IMR-90 (cell line): Measurements from ENCODE around the gene RIMS4. TPM values are rescaled to one million over a fixed set of nuclear protein-coding genes. Genes with fewer than 3 reads are reported as not detected.

Experiments used
- ATAC-seq: fragments of 200-7000 bp; cut with Tn5 transposase; 2 replicates; pipeline ENCODE4 v1.9.1; 2020; ENCODE audit warnings: low read depth, mild to moderate bottlenecking, moderate library complexity
- BruUV-seq: library from RNA; stranded (reverse); fragments of 400-500 nt; replicated peaks from 2 replicates; lab custom pipeline; 2021; lab: Mats Ljungman, UMichigan
- CTCF ChIA-PET: fragments of 300-600 bp; formaldehyde crosslinking; extraction: SDS; loops from one replicate; lab custom pipeline; 2021; ENCODE audit warnings: antibody characterized with exemption; lab: Yijun Ruan, JAX
- POLR2A ChIA-PET: fragments of 300-600 bp; sonication (Branson Sonifier 250); formaldehyde crosslinking; loops from one replicate; lab custom pipeline; 2022; ENCODE audit warnings: antibody characterized with exemption; ENCODE audit not compliant: unreplicated experiment; lab: Charles Lee
- DNase-seq: peaks from one replicate; pipeline ENCODE4 v3.0.0; 2013
- H2AFZ ChIP-seq: replicated peaks from 2 replicates; pipeline ENCODE3; 2013; ENCODE audit warnings: low read length, mild to moderate bottlenecking; ENCODE audit not compliant: poor library complexity
- H2AK5ac ChIP-seq: 2 replicates; pipeline ENCODE4 v1.6.1; 2013; ENCODE audit warnings: low read depth, low read length, inconsistent platforms
- H2AK9ac ChIP-seq: replicated peaks from 2 replicates; pipeline ENCODE3; 2013; ENCODE audit warnings: mild to moderate bottlenecking, low read depth, low read length, moderate library complexity; ENCODE audit not compliant: poor library complexity
- H2BK120ac ChIP-seq: 2 replicates; pipeline ENCODE4 v1.6.1; 2013; ENCODE audit warnings: low read depth, low read length, inconsistent platforms
- H2BK15ac ChIP-seq: 3 replicates; pipeline ENCODE4 v1.6.1; 2013; ENCODE audit warnings: low read depth, low read length, inconsistent platforms
- H2BK20ac ChIP-seq: 2 replicates; pipeline ENCODE4 v1.6.1; 2013; ENCODE audit warnings: low read depth, mild to moderate bottlenecking, inconsistent platforms, low read length, moderate library complexity
- H2BK5ac ChIP-seq: 2 replicates; pipeline ENCODE4 v1.6.1; 2013; ENCODE audit warnings: mild to moderate bottlenecking, low read depth, low read length, inconsistent platforms; ENCODE audit not compliant: poor library complexity, severe bottlenecking
- H3K14ac ChIP-seq: replicated peaks from 2 replicates; pipeline ENCODE4 v1.6.1; 2013; ENCODE audit warnings: low read depth, low read length, inconsistent platforms
- H3K18ac ChIP-seq: 2 replicates; pipeline ENCODE4 v1.6.1; 2013; ENCODE audit warnings: low read depth, low read length, control low read depth
- H3K23ac ChIP-seq: 2 replicates; pipeline ENCODE4 v1.6.1; 2013; ENCODE audit warnings: low read depth, low read length, inconsistent platforms
- H3K27ac ChIP-seq: 2 replicates; pipeline ENCODE4 v1.5.1; 2013; ENCODE audit warnings: mild to moderate bottlenecking, control low read depth, low read length; ENCODE audit not compliant: insufficient read depth
- H3K27me3 ChIP-seq: 2 replicates; pipeline ENCODE4 v1.6.1; 2013; ENCODE audit warnings: low read length; ENCODE audit not compliant: control insufficient read depth, insufficient read depth
- H3K36me3 ChIP-seq: 2 replicates; pipeline ENCODE4 v1.6.1; 2013; ENCODE audit warnings: low read length, mixed read lengths; ENCODE audit not compliant: control insufficient read depth, insufficient read depth
- H3K4ac ChIP-seq: 2 replicates; pipeline ENCODE4 v1.6.1; 2013; ENCODE audit warnings: low read depth, low read length, inconsistent platforms
- H3K4me1 ChIP-seq: 2 replicates; pipeline ENCODE4 v1.6.1; 2013; ENCODE audit warnings: low read length, mixed read lengths; ENCODE audit not compliant: control insufficient read depth, insufficient read depth
- H3K4me2 ChIP-seq: 2 replicates; pipeline ENCODE4 v1.6.1; 2013; ENCODE audit warnings: low read depth, mild to moderate bottlenecking, control low read depth, low read length, moderate library complexity
- H3K4me3 ChIP-seq: 2 replicates; pipeline ENCODE4 v1.5.1; 2013; ENCODE audit warnings: low read depth, mild to moderate bottlenecking, control low read depth, low read length, moderate library complexity; ENCODE audit not compliant: insufficient read depth
- H3K56ac ChIP-seq: 2 replicates; pipeline ENCODE4 v1.6.1; 2013; ENCODE audit warnings: low read length, inconsistent platforms; ENCODE audit not compliant: insufficient read depth; ENCODE audit errors: extremely low read depth
- H3K79me1 ChIP-seq, 2 experiments: 2 replicates each; pipeline ENCODE4 v1.6.1; 2013; ENCODE audit warnings: low read length in 2 of 2, inconsistent platforms in 1 of 2, low read depth in 1 of 2
- H3K9ac ChIP-seq: 2 replicates; pipeline ENCODE4 v1.6.1; 2013; ENCODE audit warnings: low read depth, low read length, control low read depth
- H3K9me1 ChIP-seq: 2 replicates; pipeline ENCODE4 v1.6.1; 2013; ENCODE audit warnings: low read length, inconsistent platforms; ENCODE audit not compliant: insufficient read depth
- H3K9me3 ChIP-seq: 2 replicates; pipeline ENCODE4 v1.6.1; 2013; ENCODE audit warnings: low read length; ENCODE audit not compliant: control insufficient read depth, insufficient read depth
- H4K20me1 ChIP-seq: 2 replicates; pipeline ENCODE4 v1.6.1; 2013; ENCODE audit warnings: low read length, inconsistent platforms; ENCODE audit not compliant: insufficient read depth
- H4K5ac ChIP-seq: 2 replicates; pipeline ENCODE4 v1.6.1; 2013; ENCODE audit warnings: mild to moderate bottlenecking, low read depth, low read length, control low read depth
- H4K8ac ChIP-seq, 2 experiments: 2 replicates each; pipeline ENCODE4 v1.6.1; 2013; ENCODE audit warnings: low read depth in 2 of 2, low read length in 2 of 2, control low read depth in 1 of 2, inconsistent platforms in 1 of 2
- H4K91ac ChIP-seq: 2 replicates; pipeline ENCODE4 v1.6.1; 2013; ENCODE audit warnings: low read depth, low read length, inconsistent platforms; ENCODE audit not compliant: insufficient read depth
- CHD1 ChIP-seq: IDR thresholded peaks from 2 replicates; pipeline ENCODE4 v1.6.1; 2012; ENCODE audit warnings: low read depth, low read length, improper control_type of control experiment
- MAZ ChIP-seq: IDR thresholded peaks from 2 replicates; pipeline ENCODE4 v1.6.1; 2012; ENCODE audit warnings: low read depth, mild to moderate bottlenecking, low read length, improper control_type of control experiment, moderate library complexity, borderline replicate concordance
- NFE2L2 ChIP-seq: fragments of 150-350 bp; IDR thresholded peaks from 2 replicates; pipeline ENCODE4 v1.6.1; 2016; ENCODE audit warnings: low read depth, mild to moderate bottlenecking, low read length
- RCOR1 ChIP-seq: IDR thresholded peaks from 2 replicates; pipeline ENCODE4 v1.6.1; 2012; ENCODE audit warnings: mild to moderate bottlenecking, low read length, improper control_type of control experiment; ENCODE audit not compliant: insufficient replicate concordance
- WGBS, 2 experiments: methylation state at CpG; one replicate each; pipeline versions ENCODE4 v1.1.5 to v1.1.7; 2013; ENCODE audit warnings: missing lambda C conversion rate in 2 of 2; ENCODE audit not compliant: insufficient read length in 1 of 2; ENCODE audit errors: extremely low coverage in 2 of 2; 5-methylcytosine and 5-hydroxymethylcytosine counted together
- dilution Hi-C: fragments of 300-500 bp; cut with HindIII; formaldehyde crosslinking; loops from one replicate; pipeline ENCODE4 v1.14.3; 2018; ENCODE audit warnings: low sequenced_read_pairs; ENCODE audit not compliant: unreplicated experiment
- in situ Hi-C: fragments of 300-500 bp; cut with MboI; formaldehyde crosslinking; loops from 3 replicates; pipeline ENCODE4 v1.14.3; 2019; ENCODE audit warnings: low sequenced_read_pairs, inconsistent platforms, mixed read lengths
- intact Hi-C: fragments of 100-400 bp; cut with micrococcal nuclease; formaldehyde crosslinking; loops from 2 replicates; pipeline ENCODE4 v1.10.0; 2022
- polyA plus RNA-seq, 3 experiments: library from polyadenylated mRNA; depleted of rRNA; stranded (reverse); fragments of >200 nt; gene quantifications; 2 replicates each; pipeline ENCODE4 v1.2.3, GENCODE V29; 2012; ENCODE audit warnings: low replicate concordance in 1 of 3
- total RNA-seq: library from RNA; depleted of rRNA; stranded (reverse); fragments of >200 nt; gene quantifications from 2 replicates; pipeline ENCODE4 v1.2.3, GENCODE V29; 2012

RIMS4 gene
- total and polyA plus RNA-seq, 2 of the 4 experiments (the other 2 are of a cell fraction), result not detected

DNA sequence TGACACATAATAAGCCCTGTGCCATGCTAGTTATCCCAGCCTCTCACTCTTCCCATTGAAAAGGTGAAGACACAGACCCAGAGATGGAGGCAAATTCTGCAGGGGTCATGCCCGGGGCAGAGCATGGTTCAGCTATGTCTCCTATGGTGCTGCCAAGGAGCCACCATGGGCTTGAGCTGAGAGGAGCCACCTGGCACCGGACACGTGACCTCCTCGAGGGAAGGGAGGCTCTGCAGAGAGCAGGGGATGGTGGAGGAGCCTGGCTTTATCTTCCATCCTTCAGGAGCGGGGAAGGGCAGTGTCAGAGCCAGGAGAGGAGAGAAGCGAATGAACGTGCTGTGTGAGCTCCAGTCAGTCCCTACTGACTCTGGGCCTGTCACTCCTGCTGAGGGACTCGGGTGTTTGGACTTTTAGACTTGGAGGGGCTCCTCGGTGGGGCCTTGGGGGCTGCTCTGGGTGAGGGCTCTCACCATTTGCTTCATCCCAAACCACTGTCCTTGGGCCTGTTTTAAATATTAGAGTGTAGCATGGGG lies 106.3 kb downstream of the RIMS4 start:
- Histone ChIP-seq H4K91ac (peak overlapping the region; percentile 68), H2BK5ac (no peak overlapping the region), H2AK9ac (peak overlapping the region; percentile 17), H3K4me1 (peaks cover 39% of the 10 kb centered on the region), H3K9ac (no peak overlapping the region), H2BK120ac (peak overlapping the region; percentile 60), H3K18ac (peak overlapping the region; percentile 74), H3K36me3 (no peaks in the 10 kb centered on the region), H3K79me1 (no peaks in the 10 kb centered on the region), H3K4me2 (no peak overlapping the region), H3K4ac (peak overlapping the region; percentile 81), H3K23ac (no peak overlapping the region), H3K9me1 (peaks cover 8% of the 10 kb centered on the region; the same call in 1 of the 2 replicates), H4K8ac (peak overlapping the region; percentile 64 to 77), H3K56ac (no peak overlapping the region), H3K14ac (peak overlapping the region; percentile 52; the same call in 1 of the 2 replicates), H3K27me3 (peaks cover 3% of the 10 kb centered on the region; the same call in 1 of the 2 replicates), H2BK20ac (peak overlapping the region; percentile 33; the same call in 1 of the 2 replicates), H3K27ac (peak overlapping the region; percentile 30), H3K9me3 (no peaks in the 10 kb centered on the region), H4K5ac (peak overlapping the region; percentile 60), H4K20me1 (no peaks in the 10 kb centered on the region), H2BK15ac (no peak overlapping the region), H3K4me3 (no peak overlapping the region), H2AFZ (peak overlapping the region; percentile 4), H2AK5ac (peak overlapping the region; percentile 93)
- BruUV-seq, result no TSS peak
- CTCF ChIA-PET, result interaction anchor here (1.3 to 3.8 kb wide), 2 partner anchors 8 to 20 kb away, joined by 3 to 12 read pairs; no protein-coding TSS in a partner anchor
- no peak for TF ChIP-seq RCOR1
- TF ChIP-seq NFE2L2, result no peak
- TF ChIP-seq MAZ, result no peak
- TF ChIP-seq CHD1, result no peak
- dilution Hi-C loops (no loop called here), intact Hi-C loops (no loop called here), in situ Hi-C loops (no loop called here)
- 95% methylated on average over 4 of the region's 9 CpGs; no CpG with 5 or more reads in 1 of the 2 experiments for WGBS, 2 experiments
- no peak for ATAC-seq
- DNase-seq, result no peak
- POLR2A ChIA-PET, result no interaction called here
